Measurements from ENCODE around the gene CCDC106.

Gene CCDC106

DNA sequence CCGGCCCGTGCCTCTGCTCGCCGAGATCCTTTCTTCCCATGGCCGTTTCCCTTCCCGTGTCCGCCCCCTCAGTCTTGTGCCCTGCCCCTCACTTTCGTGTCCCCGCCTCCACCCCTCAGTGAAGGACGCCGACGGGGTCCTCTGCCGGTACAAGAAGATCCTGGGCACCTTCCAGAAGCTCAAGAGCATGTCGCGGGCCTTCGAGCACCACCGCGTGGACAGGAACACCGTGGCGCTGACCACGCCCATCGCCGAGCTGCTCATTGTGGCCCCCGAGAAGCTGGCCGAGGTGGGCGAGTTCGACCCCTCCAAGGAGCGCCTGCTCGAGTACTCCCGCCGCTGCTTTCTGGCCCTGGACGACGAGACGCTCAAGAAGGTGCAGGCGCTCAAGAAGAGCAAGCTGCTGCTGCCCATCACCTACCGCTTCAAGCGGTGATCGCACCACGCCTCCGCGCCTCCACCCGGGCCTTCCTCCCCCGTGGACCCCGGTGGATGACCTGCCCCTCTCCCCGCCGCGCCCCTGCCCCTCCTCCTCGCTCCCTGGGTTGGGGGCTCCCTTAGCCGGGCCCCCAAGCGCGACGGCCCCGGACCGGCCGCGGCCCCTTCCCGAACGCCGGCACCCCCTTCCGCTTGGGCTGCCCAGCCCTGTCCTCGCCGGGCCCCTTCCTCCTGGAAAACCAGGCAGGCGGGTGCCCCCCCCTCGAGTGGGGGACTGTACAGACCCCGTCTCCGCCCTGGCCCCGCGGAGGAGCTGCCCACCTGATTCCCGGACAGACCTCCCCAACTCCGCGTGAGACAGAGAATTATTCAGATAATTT lies 4.5 kb downstream of the CCDC106 start:
- no peak for DNase-seq

DNA sequence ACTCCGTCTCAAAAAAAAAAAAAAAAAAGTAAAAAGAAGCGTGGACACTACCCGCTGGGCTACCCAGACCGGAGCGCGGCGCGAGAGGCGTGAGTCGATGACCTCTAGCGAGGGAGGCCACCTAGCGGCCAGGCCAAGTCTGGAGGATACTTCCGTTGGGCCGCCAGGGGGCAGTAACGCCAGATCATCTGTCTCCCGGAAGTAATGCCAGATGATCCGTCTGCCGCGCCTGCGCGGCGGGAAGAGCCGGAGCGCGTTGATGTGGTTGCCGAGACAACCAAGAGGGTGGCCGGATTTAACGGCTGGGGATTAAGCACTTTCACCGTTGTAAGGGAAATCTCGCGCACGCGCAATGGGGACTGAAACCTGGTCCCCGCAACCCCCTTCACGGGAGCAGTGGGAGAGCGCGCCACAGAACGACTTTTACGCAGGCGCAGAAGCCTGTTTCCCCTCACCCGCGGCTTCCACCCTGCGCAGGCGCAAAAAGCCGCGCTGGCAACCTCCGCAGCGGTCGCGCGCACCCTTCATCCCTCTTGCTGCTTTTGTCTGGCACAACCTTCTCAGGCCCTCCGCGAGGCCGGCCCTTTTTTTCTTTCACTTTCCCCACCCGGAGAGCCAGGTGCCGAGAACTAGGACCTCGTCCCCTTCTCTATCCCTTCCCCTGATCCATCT lies 5.8 kb downstream of the CCDC106 start:
- DNase-seq = peak; percentile 99 to 100

DNA sequence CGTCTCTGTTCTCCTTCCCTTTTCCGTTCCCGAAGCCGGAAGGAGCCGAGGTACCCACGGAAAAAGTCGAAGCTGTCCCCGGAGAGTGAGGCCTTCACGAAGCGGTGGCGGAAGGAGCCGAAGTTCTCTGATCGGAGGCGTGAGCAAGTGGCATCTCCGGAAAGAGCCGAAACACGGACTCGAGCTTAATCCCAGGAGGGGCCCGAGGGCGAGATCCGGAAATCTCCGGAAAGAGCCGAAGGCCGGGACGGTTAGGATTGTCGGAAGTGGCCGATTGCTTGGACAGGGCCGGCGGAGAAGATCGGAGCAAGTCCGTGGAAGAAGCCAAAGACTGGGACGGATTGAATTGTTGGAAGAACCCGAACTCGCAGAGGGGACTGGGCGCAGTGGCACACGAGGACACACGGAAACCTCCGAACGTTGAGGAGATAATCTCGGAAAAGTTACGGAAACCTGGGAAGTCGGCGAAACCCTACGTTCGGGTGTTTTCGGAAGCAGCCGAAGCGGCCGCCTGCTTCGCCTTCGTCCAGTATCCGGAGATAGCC lies 6.4 kb downstream of the CCDC106 start:
- peak; percentile 100 for DNase-seq

DNA sequence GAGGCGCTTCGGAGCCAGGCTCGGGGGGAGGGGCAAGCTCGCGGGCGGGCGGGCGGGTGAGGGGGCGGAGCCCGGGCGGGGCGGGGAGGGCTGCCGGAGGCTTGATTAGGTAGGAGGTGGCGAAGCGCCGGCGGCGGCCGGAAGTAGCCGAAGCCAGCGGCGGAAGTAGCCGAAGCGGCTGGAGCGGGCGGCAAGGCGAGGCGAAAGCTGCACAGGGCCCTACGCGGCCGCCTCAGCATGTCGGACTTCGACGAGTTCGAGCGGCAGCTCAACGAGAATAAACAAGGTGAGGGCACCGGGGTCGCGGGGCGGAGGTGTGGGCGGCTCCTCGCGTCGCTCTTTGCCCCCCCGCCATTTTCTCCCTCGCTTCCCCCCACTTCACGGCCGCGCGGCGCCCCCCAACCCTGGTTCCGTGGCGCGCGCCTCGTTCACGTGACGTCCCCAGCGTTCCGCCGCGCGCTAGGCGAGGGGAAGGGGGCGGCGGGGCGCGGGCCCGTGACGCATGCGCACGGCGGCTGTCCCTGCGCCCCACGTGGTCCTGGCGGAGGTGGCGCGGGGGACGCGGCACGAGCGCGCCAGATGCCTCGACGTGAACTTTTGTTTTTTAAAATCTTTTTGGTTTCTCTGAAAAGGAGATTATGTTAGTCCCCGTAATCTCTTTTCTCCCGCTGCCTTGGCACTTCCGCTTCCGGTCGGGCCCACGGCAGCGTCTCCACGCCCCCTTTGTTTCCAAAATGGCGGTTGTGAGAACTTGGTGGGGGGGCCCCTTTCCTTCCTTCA lies 7.0 kb downstream of the CCDC106 start, which contains the start of gene U2AF2:
U2AF2 (plus strand) TSS at position 168 of the 780 bp plus-strand sequence; CDS start at position 238, 70 bp downstream.
- peak; percentile 96 to 98 for DNase-seq

DNA sequence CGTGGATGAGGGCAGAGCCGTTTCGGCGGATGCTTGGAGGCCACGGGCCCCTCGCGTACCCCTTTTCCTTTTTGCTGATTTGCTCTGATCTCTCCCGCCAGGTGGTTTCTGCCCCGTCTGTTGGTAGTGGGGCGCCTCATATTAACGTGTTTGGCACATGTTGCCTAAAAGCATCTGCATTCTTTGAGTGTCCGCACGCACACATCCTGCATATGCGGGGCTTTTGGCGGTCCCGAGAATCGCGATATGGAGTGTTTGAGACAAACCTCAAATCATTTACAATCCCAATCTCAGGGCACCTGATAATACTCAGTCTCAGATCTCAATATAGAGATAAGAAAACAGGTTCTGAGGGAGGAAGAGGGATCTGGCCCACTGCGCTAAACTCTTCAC lies 7.6 kb downstream of the CCDC106 start:
- DNase-seq = no peak

DNA sequence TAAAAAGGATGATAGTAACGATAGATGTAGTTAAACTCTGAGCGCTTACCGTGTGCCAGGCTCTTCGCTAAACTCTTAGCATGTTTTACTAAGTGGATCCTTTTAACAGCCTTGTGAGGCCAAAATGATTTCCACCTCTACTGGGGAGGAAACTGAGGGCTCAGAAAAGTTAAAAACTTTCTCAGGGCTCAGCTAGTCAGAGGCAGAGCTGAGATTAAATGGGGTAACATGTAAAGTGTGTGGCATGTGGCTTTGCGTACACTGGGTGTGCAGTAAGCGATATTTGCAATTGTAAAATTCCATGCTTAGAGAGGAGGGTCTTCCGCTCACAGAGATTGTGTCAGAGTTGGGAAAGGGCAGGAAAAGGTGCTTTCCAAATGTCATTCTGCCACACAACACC lies 8.5 kb downstream of the CCDC106 start:
- no peak for DNase-seq

DNA sequence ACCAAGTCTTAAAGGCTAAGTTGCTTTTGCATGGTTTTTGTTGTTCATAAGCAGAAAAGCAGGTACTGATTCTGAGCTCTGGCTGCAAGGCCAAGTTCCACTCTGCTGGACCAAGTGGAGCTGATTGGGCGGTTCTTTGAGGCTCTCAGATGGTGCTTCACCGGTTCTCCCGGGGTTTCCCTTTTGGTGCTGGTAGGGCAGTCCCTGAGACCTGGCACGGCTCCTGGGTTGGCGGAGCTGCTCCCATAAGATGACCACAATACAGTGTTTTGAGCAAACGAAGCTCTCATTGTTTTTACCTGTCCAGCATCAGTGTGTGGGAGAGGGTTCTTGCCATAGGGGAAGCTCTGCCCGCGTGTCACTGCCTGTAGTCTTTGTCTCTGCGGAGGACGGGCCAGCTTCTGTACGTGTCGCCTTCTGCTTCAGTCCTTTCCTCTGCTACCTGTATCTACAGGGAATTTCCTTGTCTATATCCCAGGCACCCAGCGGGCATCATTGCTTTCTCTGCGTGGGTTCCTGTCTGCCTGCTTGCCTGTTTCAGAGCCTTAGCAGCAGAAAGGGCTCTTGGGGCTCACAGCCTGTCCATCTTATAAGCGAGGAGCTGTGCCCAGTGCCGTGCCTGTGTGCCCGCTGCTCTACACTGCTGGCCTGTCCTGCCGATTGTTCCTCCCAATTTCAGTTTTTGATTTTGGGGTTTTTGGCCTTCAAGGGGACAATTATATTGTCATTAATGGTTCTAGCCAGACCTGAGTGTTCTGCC lies 9.2 kb downstream of the CCDC106 start:
- DNase-seq = no peak

DNA sequence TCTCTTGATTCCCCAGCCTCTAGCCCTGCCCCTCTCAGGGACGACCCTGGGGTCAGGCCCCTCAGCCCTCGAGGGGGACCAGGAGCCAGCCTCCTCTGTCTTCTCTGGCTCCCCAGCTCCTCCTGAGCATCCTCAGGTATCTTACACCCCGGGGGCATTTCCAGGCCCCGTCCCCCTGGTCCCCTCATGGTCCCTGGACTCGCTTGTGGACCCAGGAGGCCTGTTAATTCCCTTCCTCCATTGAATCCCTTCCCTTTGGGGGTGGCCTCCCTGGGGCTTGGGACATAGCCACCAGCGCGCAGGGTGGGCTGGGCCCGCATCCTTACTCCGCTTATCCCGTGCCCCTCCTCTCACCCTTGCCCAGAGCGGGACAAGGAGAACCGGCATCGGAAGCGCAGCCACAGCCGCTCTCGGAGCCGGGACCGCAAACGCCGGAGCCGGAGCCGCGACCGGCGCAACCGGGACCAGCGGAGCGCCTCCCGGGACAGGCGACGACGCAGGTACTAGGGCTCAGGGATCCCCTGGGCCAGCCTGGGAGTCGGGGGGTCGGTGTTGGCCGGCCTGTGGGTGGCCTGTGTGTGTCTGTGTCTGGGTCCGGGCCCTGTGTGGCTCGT lies 10.9 kb downstream of the CCDC106 start:
- no peak for DNase-seq

DNA sequence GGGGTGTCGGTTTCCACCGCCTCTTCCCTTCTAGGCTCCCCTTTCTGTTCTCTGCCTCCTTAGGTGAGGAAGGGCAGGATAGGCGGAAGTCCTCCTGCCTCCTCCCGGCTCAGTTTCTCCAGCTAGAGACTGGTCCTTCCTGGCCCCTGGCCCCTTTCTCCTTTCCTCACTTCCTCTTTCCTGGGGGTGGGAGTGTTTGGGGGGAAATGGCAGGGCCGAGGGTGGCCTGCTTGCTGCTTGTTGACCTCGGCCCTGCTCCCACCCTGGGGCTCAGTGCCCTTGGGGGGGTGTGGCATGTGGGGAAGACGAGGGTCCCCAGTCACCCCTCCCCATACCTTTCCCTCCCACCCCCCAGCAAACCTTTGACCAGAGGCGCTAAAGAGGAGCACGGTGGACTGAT lies 11.8 kb downstream of the CCDC106 start:
- DNase-seq = no peak

DNA sequence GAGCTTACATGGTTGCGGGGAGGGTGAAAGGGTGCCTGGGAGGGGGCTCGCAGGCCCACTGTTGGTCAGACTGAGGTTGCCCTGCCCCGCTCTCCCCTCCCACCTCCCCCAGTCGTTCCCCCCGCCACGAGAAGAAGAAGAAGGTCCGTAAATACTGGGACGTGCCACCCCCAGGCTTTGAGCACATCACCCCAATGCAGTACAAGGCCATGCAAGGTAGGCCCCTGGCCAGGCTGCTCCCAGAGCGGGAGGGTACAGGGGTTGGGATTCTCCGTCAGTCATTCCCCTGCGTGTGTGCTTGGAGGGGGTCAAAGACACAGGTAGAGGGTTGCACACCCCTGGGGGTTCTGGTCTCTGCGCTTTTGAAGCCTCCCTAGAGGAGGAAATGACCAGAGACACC lies 12.4 kb downstream of the CCDC106 start:
- no peak for DNase-seq

DNA sequence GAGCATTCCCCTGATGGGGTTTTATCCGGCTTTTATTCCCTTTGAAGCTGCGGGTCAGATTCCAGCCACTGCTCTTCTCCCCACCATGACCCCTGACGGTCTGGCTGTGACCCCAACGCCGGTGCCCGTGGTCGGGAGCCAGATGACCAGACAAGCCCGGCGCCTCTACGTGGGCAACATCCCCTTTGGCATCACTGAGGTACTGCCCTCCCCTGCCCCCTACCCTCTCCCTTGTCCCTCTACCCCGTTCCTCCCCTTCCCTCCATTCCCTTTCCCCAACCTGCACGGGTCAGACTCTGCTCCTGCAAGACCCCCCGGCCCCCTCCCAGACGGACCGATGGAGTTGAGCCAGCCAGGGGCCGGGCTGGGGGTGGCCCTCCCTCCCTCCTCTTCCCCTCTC lies 13.0 kb downstream of the CCDC106 start:
- DNase-seq = no peak

DNA sequence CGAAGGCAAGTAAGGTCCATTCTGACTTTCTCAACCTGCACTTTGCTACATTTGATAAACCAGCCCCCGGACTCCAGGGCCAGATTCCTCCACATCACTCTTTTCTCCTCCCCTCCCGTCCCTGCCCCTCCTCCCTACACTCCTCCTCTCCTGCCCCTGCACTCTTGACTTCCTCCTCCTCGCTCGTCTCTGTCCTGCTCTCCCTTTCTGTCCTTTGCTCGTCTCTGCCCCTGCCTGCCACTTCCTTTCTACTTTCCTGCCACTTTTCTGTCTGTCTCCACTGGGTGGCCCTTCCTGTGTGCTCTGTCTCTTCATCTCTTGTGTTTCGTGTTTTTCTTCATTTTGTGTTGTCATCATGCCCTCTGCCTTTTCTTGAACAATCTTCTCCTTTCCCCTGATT lies 13.8 kb downstream of the CCDC106 start:
- no peak for DNase-seq

DNA sequence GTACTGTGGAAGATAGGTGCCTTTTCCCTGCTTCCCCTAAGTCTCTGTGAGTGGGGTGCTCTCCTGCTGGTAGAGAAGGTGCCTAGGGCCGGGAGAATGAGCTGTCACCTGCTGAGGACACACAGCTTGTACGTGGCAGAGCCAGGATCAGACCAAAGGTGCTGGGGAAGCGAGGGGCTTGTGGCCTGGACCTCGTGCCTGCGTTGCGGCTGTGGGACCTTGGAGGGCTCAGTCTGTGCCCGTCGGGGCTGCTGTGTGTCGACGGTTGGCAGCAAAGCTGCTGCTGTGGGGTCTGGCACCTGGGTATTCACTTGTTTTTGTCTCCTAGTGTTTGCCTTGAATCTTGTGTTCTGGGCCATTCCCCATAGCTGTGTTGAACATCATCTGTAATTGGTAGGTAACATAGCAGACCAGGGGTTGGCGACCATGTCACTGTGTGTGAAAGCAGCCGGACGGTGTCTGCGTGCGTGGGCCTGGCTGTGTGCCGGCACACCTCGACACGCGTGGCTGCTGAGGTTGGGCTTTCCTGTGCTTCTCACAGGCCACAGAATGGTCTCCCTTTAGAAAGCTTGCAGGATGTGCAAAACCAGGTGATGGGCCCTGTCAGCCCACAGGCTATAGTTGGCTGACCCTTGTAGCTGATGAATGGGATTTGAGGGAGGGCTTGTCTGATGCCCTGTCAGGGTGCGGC lies 16.0 kb downstream of the CCDC106 start:
- DNase-seq = no peak

DNA sequence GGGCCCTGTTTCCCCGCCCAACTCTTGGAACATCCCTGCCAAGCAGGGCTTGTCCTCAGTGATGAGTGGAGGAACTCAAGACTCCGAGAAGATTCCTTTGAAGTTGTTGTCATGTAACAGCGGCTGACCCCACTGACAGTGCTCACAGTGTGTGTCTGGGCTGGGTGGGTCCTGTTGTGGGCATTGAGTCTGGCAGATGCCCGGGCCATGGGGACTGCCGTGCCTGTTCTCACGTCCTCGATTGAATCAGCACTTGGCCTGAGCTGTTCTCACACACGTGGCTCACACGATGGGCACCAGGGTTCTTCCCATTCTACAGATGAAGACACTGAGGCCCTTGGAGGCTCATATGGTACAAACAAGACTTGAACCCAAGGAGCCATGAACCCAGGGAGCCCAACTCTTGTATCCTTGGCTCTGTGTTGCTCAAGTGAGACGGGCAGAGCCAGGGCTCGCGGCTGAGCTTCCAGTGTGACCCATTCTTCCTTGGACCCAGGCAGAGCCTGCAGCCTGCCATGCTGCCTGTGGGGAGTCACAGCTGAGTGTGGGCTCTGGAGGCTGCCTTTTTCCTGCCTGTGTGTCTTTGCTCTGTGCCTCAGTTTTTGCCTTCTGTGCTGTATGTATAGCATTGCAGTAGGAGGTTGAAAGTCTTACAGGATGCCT lies 18.5 kb downstream of the CCDC106 start:
- DNase-seq = no peak

DNA sequence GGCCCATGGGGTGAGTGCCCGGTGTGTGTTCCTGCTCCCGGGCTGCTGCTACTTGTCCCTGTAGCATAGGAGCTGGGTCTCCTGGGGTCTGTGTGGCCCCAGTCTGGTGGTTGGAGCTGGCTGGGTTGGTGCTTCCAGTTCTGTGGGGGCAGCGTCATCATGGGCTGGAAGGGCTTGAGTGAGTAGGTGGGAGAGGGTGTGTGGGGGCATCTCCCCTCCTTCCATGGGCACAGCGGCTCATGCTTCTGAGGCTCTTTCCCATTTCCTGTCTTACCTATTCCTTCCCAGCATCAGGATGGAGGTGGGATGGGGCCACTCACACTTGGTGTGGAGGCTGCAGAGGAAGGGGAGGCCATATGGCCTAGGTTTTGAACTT lies 19.0 kb downstream of the CCDC106 start:
- no peak for DNase-seq

DNA sequence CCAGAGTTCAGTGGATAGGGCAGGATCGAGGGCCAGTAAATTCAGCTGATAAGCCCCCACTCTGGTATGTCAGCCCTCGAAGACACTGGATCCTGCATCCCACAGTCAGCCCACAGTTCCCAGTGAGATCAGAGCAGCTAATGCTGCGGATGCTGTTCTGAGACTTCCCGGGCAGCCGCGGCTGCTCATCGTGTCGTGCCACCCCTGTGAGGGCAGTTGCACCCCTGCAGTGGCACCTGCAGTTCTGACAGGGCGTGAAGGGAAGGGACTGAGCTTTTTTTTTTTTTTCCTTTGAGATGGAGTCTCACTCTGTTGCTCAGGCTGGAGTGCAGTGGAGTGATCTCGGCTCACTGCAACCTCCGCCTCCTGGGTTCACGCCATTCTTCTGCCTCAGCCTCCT lies 19.5 kb downstream of the CCDC106 start:
- no peak for DNase-seq

DNA sequence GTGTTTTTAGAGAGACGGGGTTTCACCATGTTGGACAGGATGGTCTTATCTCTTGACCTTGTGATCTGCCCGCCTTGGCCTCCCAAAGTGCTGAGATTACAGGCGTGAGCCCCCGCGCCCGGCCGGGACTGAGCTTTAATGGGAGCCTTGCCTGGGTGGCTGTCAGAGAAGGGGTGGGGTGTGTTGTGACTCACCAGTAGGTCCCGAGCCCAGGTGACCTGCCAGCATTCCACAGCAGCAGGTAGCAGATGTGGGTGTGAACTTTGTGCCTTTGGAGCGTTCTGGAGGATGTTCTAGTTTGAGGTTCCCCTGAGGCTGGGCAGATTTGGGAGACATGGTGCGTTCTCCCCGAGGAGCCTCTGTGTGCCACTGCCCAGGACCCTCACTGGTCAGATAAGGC lies 19.9 kb downstream of the CCDC106 start:
- no peak for DNase-seq

DNA sequence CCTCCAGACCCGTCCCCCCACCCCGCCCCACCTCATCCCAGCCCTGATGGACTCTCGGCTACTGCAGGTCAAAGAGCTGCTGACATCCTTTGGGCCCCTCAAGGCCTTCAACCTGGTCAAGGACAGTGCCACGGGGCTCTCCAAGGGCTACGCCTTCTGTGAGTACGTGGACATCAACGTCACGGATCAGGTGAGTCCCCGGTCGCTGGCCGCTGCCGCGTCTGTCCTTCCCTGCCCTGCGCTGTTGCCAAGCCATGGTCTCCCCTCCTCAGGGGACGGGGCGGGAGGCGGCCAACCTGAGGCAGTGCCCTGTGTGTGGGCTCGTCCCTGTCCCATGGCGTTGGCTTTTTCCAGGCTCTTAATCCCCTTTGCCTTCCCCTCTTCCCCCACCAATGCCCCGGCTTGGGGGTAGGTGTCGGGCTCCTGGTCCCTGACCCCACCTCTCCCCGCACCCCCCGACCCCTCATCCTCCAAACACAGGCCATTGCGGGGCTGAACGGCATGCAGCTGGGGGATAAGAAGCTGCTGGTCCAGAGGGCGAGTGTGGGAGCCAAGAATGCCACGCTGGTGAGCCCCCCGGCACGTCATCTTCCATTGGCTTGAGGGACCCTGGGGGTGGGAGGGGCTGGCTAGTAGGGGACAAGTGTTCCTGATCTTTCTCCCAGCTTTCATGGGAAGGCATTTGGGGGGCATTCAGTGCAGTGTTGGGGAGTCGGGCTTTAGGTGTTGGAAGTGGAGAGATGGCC lies 20.8 kb downstream of the CCDC106 start:
- no peak for DNase-seq

DNA sequence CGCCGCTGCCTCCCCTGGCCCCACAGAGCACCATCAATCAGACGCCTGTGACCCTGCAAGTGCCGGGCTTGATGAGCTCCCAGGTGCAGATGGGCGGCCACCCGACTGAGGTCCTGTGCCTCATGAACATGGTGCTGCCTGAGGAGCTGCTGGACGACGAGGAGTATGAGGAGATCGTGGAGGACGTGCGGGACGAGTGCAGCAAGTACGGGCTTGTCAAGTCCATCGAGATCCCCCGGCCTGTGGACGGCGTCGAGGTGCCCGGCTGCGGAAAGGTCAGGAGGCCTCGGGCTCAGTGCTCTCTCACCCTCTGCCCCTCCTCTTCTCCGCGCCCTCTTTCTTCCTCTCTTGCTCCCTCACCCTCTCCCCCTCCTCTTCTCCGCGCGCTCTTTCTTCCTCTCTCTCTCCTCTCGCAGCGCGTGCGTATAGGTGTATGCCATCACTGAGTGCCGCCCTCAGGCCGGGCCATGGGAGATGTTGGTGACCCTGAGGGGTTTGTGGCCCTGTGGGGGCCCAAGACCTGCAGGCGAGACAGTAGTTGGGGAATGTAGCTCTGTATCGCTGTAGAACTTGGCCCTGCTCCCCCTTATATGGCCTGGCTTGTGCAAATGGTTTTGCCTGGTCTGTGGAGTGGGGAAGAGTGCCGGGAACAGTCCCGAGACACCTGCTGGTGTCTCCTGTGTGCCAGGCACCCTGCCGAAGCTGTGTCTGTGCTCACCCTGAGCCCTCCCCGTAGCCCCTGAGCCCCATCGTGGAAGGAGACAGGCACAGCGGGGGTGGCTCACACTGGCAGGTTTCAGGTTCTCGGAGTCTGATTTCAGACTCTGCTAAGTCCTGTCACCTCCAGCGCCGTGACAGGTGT lies 21.6 kb downstream of the CCDC106 start:
- DNase-seq = no peak

All from NCI-H1930 (cell line).